ENCODE results near the gene WNK1. TPM values are rescaled to one million over a fixed set of nuclear protein-coding genes. Genes with fewer than 3 reads are reported as not detected.

The WNK1 gene
- total RNA-seq, 1 experiment from 2014 or later: 117 TPM

DNA sequence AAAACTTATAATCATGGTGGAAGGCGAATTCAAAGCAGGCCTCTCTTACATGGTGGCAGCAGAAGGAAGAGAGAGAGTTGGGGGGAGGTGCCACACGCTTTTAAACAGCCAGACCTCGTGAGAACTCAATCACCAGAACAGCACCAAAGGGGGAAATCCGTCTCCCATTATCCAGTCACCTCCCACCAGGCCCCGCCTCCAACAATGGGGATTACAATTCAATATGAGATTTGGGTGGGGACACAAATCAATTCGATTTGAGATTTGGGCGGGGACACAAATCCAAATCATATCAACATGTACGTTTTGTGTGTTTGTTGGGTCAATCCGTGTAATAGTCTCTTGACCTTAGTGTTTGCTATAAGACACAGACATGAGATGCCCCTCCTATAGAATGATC is 21.8 kb upstream of the WNK1 start:
- no peaks in the 10 kb centered on the region for H3K23me2 ChIP-seq (ENCODE audit: insufficient read length, low read depth, low read length, poor library complexity, severe bottlenecking)
- no peaks in the 10 kb centered on the region for H4K20me1 ChIP-seq (ENCODE audit: control insufficient read depth, insufficient read depth, insufficient read length)
- no CpG with 5 or more reads among the region's 9 CpGs for WGBS (ENCODE audit: extremely low coverage, insufficient read length, low lambda C conversion rate)
- no peak overlapping the region for H3K14ac ChIP-seq (ENCODE audit: insufficient read depth, low read length)
- H3K4me1 ChIP-seq (ENCODE audit: insufficient read depth, low read length): no peaks in the 10 kb centered on the region
- TF ChIP-seq, protein P1, sequence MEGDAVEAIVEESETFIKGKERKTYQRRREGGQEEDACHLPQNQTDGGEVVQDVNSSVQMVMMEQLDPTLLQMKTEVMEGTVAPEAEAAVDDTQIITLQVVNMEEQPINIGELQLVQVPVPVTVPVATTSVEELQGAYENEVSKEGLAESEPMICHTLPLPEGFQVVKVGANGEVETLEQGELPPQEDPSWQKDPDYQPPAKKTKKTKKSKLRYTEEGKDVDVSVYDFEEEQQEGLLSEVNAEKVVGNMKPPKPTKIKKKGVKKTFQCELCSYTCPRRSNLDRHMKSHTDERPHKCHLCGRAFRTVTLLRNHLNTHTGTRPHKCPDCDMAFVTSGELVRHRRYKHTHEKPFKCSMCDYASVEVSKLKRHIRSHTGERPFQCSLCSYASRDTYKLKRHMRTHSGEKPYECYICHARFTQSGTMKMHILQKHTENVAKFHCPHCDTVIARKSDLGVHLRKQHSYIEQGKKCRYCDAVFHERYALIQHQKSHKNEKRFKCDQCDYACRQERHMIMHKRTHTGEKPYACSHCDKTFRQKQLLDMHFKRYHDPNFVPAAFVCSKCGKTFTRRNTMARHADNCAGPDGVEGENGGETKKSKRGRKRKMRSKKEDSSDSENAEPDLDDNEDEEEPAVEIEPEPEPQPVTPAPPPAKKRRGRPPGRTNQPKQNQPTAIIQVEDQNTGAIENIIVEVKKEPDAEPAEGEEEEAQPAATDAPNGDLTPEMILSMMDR (conservative IDR thresholded peaks at IDR 0.05): no peak
- H3K27ac Mint-ChIP-seq: no peak overlapping the region
- H4K5ac ChIP-seq (ENCODE audit: insufficient read length, low read depth, low read length): no peak overlapping the region
- H3K27me3 ChIP-seq (ENCODE audit: insufficient read depth, low read length): no peaks in the 10 kb centered on the region
- no peak overlapping the region for H2BK15ac ChIP-seq (ENCODE audit: low read depth, low read length)
- no peak overlapping the region for H3K4me3 Mint-ChIP-seq
- no peak overlapping the region for H2BK12ac ChIP-seq (ENCODE audit: insufficient read length, low read depth, low read length)
- DNase-seq: no peak
- H3K23ac ChIP-seq (ENCODE audit: insufficient read length, low read depth, low read length): no peak overlapping the region
- H3T11ph ChIP-seq (ENCODE audit: low read length): no peak overlapping the region
- no peak overlapping the region for H3K4me2 ChIP-seq (ENCODE audit: insufficient read depth, insufficient read length, low read length)
- no peaks in the 10 kb centered on the region for H3K27me3 Mint-ChIP-seq (ENCODE audit: low read depth)
- no peak overlapping the region for H2AK5ac ChIP-seq (ENCODE audit: insufficient read length, low read length)
- H4K8ac ChIP-seq (replicated peaks; ENCODE audit: insufficient read length, low read depth, low read length): no peak overlapping the region
- no peaks in the 10 kb centered on the region for H3K36me3 Mint-ChIP-seq (ENCODE audit: insufficient read depth in 1 of 3, low read depth in 3 of 3)
- H3K79me2 ChIP-seq (ENCODE audit: insufficient read depth, low read length): no peaks in the 10 kb centered on the region
- H3K27ac ChIP-seq (ENCODE audit: insufficient read length, low read depth, low read length): no peak overlapping the region
- H2BK5ac ChIP-seq (ENCODE audit: insufficient read length, low read length): no peak overlapping the region
- no peak overlapping the region for H3K18ac ChIP-seq (ENCODE audit: insufficient read length, low read depth, low read length)
- no peak overlapping the region for H2BK20ac ChIP-seq (ENCODE audit: low read depth, low read length, poor library complexity, severe bottlenecking)
- H3K9me3 ChIP-seq (ENCODE audit: control insufficient read depth, low read depth, low read length): no peaks in the 10 kb centered on the region
- peaks cover 0 to 5% of the 10 kb centered on the region in 2 experiments; a peak in 4 of 5 replicates for H3K9me3 Mint-ChIP-seq
- H4K91ac ChIP-seq (ENCODE audit: insufficient read length, low read depth, low read length): no peak overlapping the region
- H3K4me1 Mint-ChIP-seq: no peaks in the 10 kb centered on the region
- no peak overlapping the region for H3K9ac ChIP-seq (ENCODE audit: extremely low read depth, insufficient read length, low read length)
- H3K56ac ChIP-seq (ENCODE audit: insufficient read length, low read depth, low read length): no peak overlapping the region
- H3K79me1 ChIP-seq (ENCODE audit: insufficient read depth, low read depth, low read length, poor library complexity, severe bottlenecking): no peaks in the 10 kb centered on the region
- no peak overlapping the region for H2BK120ac ChIP-seq (ENCODE audit: low read depth, low read length, poor library complexity, severe bottlenecking)
- H3K4ac ChIP-seq (ENCODE audit: low read depth, low read length): no peak overlapping the region
- no peak overlapping the region for H2AFZ ChIP-seq (ENCODE audit: low read length)

Data from H9 (cell line).